Keratinocyte (primary cell): Measurements from ENCODE around the gene APCDD1.

Experiments
- EZH2 ChIP-seq: IDR thresholded peaks from one replicate; pipeline ENCODE4 v1.6.1; 2012; ENCODE audit warnings: inconsistent platforms, mild to moderate bottlenecking, low read length, moderate library complexity
- TF ChIP-seq, protein P1 (sequence below), 3 experiments: IDR thresholded peaks in 1 of 3; conservative IDR thresholded peaks in 1 of 3; optimal IDR thresholded peaks in 1 of 3; 2 replicates in 2 of 3; 3 replicates in 1 of 3; pipeline versions ENCODE3 to v1.5.1; 2011; ENCODE audit warnings: low read length in 3 of 3, mild to moderate bottlenecking in 3 of 3, moderate library complexity in 2 of 3, control low read depth in 1 of 3, inconsistent platforms in 1 of 3; ENCODE audit not compliant: insufficient read depth in 2 of 3; ENCODE audit errors: extremely low read depth in 1 of 3

GRCh38 chr18:10508591-10508990 is 54.2 kb downstream of the APCDD1 start:
- TF ChIP-seq, protein P1, sequence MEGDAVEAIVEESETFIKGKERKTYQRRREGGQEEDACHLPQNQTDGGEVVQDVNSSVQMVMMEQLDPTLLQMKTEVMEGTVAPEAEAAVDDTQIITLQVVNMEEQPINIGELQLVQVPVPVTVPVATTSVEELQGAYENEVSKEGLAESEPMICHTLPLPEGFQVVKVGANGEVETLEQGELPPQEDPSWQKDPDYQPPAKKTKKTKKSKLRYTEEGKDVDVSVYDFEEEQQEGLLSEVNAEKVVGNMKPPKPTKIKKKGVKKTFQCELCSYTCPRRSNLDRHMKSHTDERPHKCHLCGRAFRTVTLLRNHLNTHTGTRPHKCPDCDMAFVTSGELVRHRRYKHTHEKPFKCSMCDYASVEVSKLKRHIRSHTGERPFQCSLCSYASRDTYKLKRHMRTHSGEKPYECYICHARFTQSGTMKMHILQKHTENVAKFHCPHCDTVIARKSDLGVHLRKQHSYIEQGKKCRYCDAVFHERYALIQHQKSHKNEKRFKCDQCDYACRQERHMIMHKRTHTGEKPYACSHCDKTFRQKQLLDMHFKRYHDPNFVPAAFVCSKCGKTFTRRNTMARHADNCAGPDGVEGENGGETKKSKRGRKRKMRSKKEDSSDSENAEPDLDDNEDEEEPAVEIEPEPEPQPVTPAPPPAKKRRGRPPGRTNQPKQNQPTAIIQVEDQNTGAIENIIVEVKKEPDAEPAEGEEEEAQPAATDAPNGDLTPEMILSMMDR (optimal IDR thresholded peaks at IDR 0.05 in 1 of 3, IDR thresholded peaks at IDR 0.05 in 1 of 3, conservative IDR thresholded peaks at IDR 0.05 in 1 of 3; ENCODE audit: extremely low read depth in 1 of 3, insufficient read depth in 2 of 3, low read length in 3 of 3): no peak
- TF ChIP-seq EZH2: no peak
